C4-2B (cell line): ENCODE data around the gene FAM20C.

Experiments used
- H3K27ac ChIP-seq: fragments of 450-650 bp; 2 replicates; pipeline ENCODE4 v1.5.1; 2017
- ZFX ChIP-seq: fragments of 450-650 bp; IDR thresholded peaks from 2 replicates; pipeline ENCODE4 v1.6.1; 2017
- TF ChIP-seq, protein P1 (sequence below): fragments of 450-650 bp; conservative IDR thresholded peaks from 2 replicates; pipeline ENCODE4 v1.5.1; 2017; ENCODE audit warnings: mild to moderate bottlenecking

The FAM20C gene

DNA sequence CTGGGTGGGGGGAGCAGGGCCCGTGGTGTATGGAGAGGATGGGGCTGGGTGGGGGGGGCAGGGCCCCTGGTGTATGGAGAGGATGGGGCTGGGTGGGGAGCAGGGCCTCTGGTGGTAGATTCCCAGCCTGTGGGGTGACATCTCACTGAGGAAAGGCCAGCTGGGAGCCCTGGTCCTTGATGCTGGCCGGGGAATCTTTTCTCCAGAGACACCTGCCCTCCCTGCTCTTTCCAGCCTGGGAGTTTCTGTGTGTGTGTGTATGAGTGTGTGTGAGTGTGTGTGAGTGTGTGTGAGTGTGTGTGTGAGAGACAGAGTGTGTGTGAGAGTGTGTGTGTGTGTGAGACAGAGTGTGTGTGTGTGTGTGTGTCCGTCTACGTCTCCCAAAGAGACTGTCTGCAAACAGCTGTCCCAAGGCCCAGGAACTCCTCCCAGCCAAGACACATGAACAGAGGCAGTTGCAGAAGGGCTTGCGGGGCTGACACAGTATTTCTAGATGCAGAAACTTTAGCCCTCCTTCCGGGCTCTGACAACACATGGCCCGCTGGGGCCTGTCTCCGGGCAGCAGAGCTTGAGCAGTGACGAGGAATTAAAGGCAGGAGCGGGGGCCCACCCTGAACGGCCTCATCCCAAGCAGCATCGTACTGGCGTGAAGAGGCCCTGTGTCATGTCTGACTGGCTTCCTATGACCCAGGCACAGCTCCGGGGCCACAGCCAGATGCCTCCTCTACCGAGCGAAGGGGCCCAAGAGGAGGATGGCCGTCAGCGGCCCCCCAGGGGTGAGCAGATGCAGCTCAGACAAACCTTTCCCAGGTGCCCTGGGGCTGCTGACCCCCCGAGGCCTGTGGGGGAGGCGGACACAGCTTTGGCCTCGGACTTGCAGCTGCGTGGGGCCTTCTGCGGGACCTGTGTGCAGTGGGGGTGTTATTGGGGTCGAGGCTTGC lies 24.3 kb downstream of the FAM20C start:
- H3K27ac ChIP-seq = no peak overlapping the region

DNA sequence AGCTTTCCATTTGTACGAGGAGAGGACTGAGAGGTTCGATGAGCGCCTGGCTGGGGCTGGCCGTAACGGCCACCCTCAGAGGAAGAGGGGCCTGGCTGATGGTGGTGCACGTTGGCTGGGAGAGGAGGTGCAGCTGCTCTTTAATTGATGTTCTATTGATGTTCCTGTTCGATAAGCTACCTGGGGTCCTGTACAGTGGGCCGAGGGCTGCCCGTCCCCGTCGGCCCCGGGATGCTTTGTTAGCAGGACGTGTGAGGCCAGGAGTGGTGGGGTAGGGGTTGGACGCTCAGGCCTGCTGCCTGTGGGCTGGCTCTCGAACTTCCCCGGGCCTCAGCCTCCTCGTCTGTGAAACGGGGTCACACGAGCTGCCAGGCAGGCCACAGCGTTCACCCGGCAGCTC lies 25.4 kb downstream of the FAM20C start:
- no peak overlapping the region for H3K27ac ChIP-seq
- TF ChIP-seq, protein P1, sequence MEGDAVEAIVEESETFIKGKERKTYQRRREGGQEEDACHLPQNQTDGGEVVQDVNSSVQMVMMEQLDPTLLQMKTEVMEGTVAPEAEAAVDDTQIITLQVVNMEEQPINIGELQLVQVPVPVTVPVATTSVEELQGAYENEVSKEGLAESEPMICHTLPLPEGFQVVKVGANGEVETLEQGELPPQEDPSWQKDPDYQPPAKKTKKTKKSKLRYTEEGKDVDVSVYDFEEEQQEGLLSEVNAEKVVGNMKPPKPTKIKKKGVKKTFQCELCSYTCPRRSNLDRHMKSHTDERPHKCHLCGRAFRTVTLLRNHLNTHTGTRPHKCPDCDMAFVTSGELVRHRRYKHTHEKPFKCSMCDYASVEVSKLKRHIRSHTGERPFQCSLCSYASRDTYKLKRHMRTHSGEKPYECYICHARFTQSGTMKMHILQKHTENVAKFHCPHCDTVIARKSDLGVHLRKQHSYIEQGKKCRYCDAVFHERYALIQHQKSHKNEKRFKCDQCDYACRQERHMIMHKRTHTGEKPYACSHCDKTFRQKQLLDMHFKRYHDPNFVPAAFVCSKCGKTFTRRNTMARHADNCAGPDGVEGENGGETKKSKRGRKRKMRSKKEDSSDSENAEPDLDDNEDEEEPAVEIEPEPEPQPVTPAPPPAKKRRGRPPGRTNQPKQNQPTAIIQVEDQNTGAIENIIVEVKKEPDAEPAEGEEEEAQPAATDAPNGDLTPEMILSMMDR = no peak
- TF ChIP-seq ZFX = no peak

More for the DNA sequence above, 24.3 kb downstream of the FAM20C start:
- TF ChIP-seq ZFX = no peak
- TF ChIP-seq, protein P1 = no peak

DNA sequence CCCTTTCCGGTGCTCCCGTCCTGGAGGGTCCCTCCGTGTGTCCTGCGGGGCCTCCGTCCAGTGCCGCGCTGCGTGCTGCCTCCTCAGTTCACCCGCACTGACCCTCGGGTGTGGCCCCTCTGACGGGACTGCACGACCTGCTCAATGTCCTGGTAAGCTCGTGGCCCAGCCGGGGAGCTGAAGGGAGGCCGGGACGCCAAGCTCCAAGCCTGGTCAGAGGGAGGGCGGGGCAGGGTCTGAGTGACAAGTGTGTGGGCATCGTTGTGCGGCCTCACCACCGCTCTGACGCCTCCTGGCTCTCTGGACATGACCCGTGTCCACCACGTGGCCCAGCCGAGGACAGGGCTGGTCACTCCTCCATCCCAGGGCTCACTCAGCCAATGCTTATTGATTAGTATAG lies 25.9 kb downstream of the FAM20C start:
- TF ChIP-seq, protein P1 = no peak
- no peak for TF ChIP-seq ZFX
- H3K27ac ChIP-seq = no peak overlapping the region

DNA sequence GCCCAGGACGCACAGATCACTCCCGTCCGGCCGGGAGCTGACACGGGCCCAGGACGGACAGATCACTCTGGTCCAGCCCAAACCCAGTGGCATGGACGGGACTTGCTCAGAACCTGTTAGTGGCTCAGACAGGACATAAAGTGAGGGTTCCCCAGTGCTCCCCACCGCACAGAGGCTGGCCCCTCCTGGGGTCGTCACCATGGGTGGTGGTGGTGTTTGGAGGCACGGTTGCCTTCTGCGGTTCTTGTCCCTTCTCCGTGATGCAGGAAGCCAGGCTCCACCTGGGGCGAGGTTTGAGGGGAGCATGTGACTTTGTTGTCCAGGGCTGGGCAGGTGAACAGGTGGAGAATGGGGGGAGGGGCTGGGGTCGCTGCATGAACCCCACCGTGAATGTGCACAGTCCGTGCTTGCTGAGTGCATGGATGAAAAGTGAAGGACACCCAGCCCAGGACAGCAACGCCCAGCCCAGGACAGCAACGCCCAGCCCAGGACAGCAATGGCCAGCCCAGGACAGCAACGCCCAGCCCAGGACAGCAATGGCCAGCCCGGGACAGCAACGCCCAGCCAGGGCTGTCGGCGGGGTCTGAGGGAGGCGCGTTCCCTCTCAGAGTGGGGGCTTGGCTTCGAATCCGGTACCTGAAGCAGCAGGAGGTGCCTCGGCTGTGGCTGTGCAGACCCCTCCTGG lies 26.7 kb downstream of the FAM20C start:
- H3K27ac ChIP-seq = peak overlapping the region; percentile 62
- TF ChIP-seq, protein P1 = no peak
- TF ChIP-seq ZFX = no peak

DNA sequence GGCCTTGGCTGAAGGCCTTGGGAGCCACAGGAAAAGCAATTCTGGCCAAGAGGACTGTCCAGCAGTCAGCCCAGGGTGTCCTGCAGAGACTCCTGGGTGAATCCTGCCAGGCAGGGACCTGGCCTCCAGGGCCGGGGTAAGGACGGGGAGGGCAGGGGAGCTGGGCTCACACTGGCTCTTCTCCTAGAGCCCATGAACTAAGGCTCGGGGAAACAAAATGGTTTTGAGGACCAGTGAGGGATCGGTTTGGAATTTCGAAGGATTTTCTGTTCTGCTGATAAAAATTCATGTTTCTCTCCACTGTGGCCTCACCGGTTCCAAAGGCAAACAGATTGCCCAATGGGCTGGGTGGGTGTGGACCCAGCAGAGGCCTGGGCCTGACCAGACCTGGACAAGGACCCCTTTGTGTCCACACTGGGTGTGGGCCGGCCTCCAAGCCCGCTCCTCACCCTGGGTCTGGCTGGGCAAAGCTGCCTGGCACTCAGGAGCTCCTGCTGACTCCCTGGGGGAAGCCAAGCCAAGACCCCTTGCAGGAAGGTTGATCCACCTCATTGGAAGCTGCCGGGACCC lies 27.3 kb downstream of the FAM20C start:
- peak overlapping the region; percentile 62 for H3K27ac ChIP-seq
- no peak for TF ChIP-seq ZFX
- TF ChIP-seq, protein P1 = no peak

DNA sequence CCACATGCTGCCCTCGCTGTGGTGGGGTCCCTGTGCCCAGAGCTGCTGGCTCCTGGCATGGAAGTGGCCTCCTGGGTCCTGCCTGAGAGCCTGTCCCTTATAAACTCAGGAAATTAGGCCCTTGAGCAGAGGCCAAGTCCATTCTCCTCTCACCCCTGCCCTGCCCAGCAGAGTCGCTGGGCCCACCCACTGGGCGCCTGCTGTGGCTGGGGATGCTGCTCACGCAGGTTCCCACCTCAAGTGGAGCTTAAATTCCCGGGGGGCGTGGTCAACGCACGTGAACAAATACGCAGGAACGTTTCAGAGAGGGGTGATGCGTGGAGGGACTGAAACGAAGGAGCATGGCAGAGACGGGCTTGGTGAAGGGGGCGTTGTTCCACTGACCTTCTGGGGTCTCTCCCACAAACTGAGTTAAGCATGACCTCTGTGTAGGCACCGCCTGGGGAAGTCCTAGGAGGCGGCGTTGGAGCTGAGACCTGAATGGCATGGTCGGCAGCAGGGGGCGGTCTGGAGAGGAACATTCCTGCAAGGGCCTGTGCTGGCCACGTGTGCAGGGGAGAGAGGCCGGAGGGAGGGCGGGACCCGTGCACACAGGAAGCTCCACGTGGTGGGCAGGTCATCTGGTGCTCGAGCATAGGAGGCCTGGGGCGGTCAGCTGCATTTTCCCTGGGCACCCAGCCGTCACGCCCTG lies 27.9 kb downstream of the FAM20C start:
- peak overlapping the region; percentile 62 for H3K27ac ChIP-seq
- TF ChIP-seq, protein P1 = no peak; the same call in 1 of the 2 replicates
- no peak for TF ChIP-seq ZFX
